NCI-H1048 (cell line): ENCODE data around the gene IL37.

Experiments
- DNase-seq: peaks from one replicate; lab custom pipeline; 2025; lab: John Stamatoyannopoulos, UW

IL37 gene

DNA sequence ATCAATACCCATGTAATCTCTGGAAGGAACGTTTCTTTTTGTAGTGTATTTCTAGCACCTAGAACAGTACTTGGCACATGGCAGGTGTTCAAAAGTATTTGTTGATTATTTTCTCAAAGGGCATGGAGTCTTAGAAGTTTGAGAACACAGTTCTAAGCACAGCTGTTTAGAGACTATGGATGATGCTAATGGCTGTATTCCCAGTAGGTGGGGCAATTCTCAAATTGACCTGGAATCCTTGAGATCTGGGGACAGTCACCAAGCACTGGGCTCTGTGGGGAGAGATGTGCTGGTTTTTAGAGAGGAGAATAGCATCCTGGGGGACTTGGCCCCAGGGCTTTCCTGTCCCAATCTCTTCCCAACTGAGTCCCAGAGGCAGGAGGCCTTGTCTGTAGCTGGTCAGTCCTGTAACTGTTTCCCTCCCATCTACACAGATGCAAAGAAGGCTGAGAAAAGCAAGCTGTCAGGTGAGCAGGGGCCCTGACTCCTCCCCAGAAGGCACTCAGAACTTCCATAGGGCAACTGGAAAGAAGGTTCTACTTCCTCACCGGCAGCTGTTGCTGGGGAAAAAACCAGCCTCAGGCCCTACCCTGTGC is 49.4 kb downstream of the IL37 start:
- no peak for DNase-seq

DNA sequence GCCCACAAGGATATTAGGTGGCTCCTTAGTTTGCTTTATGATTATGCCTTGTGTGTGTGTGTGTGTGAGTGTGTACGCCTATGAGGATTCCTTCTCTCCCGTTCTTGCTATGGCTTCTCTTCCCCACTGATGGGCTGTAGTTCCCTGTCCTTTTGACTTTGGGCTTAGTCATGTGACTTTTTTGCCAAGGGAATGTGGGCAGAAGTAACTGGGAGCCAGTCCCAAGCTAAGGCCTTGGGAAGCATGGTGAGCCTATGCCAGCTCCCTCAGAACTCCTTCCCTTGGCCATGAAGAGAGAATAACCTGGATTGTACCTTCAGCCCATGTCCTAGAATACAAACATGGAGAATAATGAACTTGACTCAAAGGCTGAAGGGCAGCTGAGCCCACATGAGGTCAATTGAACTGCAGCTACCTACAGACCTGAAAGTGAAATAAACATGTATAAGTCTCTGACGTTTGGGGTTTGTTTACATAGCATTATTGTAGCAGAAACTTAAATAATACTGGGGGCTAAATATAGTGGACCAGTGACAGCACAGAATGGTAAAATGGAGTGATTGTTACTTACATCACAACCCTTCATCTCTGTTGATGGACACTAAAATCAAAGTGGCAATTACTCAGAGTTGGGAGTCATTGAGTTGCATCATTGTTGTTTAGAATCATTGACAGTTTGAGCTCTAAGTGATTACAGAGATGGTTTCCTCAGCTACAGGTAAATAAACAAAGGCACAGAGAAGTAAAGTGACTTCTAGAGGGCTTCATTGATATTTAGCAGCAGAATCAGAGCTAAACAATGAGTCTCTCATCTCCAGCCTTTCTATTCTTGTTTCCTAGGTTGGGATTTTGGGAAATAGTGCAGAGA is 51.6 kb downstream of the IL37 start:
- no peak for DNase-seq

DNA sequence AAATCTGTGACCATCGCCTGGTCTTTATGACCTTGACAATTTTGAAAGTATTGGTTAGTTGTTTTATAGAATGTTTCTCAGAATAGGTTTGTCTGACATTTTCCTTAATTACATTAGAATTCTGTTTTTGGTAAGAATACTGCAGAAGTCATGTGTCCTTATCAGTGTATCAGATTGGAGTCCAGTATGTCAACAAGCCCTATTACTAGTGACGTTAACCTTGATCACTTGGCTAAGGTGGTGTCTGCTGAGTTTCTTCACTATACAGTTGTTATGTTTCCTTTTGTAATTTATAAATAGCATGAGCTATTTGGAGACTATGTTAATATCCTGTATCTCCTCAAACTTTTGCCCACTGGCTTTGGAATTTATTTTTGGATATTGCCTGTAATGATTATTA is 56.1 kb downstream of the IL37 start:
- DNase-seq = no peak
